H9 (cell line): Measurements from ENCODE around the gene THAP11. TPM values are rescaled to one million over a fixed set of nuclear protein-coding genes. Genes with fewer than 3 reads are reported as not detected.

Experiments
- DNase-seq: peaks from one replicate; pipeline ENCODE4 v3.0.0-alpha.2; 2017
- H2AFZ ChIP-seq: one replicate; pipeline ENCODE4 v1.6.1; 2013; ENCODE audit warnings: mild to moderate bottlenecking, low read length, control low read depth, moderate library complexity
- H2AK5ac ChIP-seq: 2 replicates; pipeline ENCODE4 v1.6.1; 2013; ENCODE audit warnings: low read length, control low read depth, mixed read lengths; ENCODE audit not compliant: insufficient read length
- H2BK120ac ChIP-seq: one replicate; pipeline ENCODE4 v1.6.1; 2013; ENCODE audit warnings: low read depth, mild to moderate bottlenecking, low read length, control low read depth, inconsistent platforms; ENCODE audit not compliant: poor library complexity, severe bottlenecking
- H2BK12ac ChIP-seq: 2 replicates; pipeline ENCODE4 v1.6.1; 2013; ENCODE audit warnings: low read length, control low read depth, mixed read lengths, low read depth; ENCODE audit not compliant: insufficient read length
- H2BK15ac ChIP-seq: 2 replicates; pipeline ENCODE4 v1.6.1; 2013; ENCODE audit warnings: low read depth, low read length, control low read depth
- H2BK20ac ChIP-seq: one replicate; pipeline ENCODE4 v1.6.1; 2013; ENCODE audit warnings: low read depth, mild to moderate bottlenecking, low read length, control low read depth, inconsistent platforms; ENCODE audit not compliant: poor library complexity, severe bottlenecking
- H2BK5ac ChIP-seq: 2 replicates; pipeline ENCODE4 v1.6.1; 2013; ENCODE audit warnings: low read length, control low read depth, mixed read lengths; ENCODE audit not compliant: insufficient read length
- H3K14ac ChIP-seq: 2 replicates; pipeline ENCODE4 v1.6.1; 2013; ENCODE audit warnings: low read length, control low read depth; ENCODE audit not compliant: insufficient read depth
- H3K18ac ChIP-seq: 2 replicates; pipeline ENCODE4 v1.6.1; 2013; ENCODE audit warnings: low read depth, mild to moderate bottlenecking, mixed read lengths, low read length, control low read depth; ENCODE audit not compliant: insufficient read length
- H3K23ac ChIP-seq: 2 replicates; pipeline ENCODE4 v1.6.1; 2013; ENCODE audit warnings: low read length, control low read depth, mixed read lengths, low read depth; ENCODE audit not compliant: insufficient read length
- H3K23me2 ChIP-seq: 2 replicates; pipeline ENCODE4 v1.6.1; 2013; ENCODE audit warnings: low read depth, mild to moderate bottlenecking, mixed read lengths, low read length, control low read depth; ENCODE audit not compliant: insufficient read length, poor library complexity, severe bottlenecking
- H3K27ac ChIP-seq: 2 replicates; pipeline ENCODE4 v1.5.1; 2013; ENCODE audit warnings: low read length, control low read depth, mixed read lengths, low read depth; ENCODE audit not compliant: insufficient read length
- H3K27me3 ChIP-seq: 2 replicates; pipeline ENCODE4 v1.6.1; 2013; ENCODE audit warnings: low read length, control low read depth, inconsistent platforms; ENCODE audit not compliant: insufficient read depth
- H3K4ac ChIP-seq: 2 replicates; pipeline ENCODE4 v1.6.1; 2013; ENCODE audit warnings: low read depth, mild to moderate bottlenecking, control low read depth, inconsistent platforms, low read length, moderate library complexity
- H3K4me1 ChIP-seq: 2 replicates; pipeline ENCODE4 v1.6.1; 2013; ENCODE audit warnings: low read length, control low read depth, inconsistent platforms; ENCODE audit not compliant: insufficient read depth
- H3K4me2 ChIP-seq: 2 replicates; pipeline ENCODE4 v1.6.1; 2013; ENCODE audit warnings: low read length, control low read depth, mixed read lengths; ENCODE audit not compliant: insufficient read length, insufficient read depth
- H3K56ac ChIP-seq: 2 replicates; pipeline ENCODE4 v1.6.1; 2013; ENCODE audit warnings: low read depth, mild to moderate bottlenecking, mixed read lengths, low read length, control low read depth; ENCODE audit not compliant: insufficient read length
- H3K79me1 ChIP-seq: 2 replicates; pipeline ENCODE4 v1.6.1; 2013; ENCODE audit warnings: low read depth, mild to moderate bottlenecking, moderate library complexity, low read length, control low read depth, inconsistent platforms; ENCODE audit not compliant: insufficient read depth, poor library complexity, severe bottlenecking
- H3K79me2 ChIP-seq: 2 replicates; pipeline ENCODE4 v1.6.1; 2013; ENCODE audit warnings: low read length, control low read depth, inconsistent platforms; ENCODE audit not compliant: insufficient read depth
- H3K9ac ChIP-seq: 2 replicates; pipeline ENCODE4 v1.6.1; 2013; ENCODE audit warnings: low read length, control low read depth, mixed read lengths; ENCODE audit not compliant: insufficient read length; ENCODE audit errors: extremely low read depth
- H3K9me3 ChIP-seq: one replicate; pipeline ENCODE4 v1.6.1; 2013; ENCODE audit warnings: low read depth, low read length, inconsistent platforms; ENCODE audit not compliant: control insufficient read depth
- H3T11ph ChIP-seq: one replicate; pipeline ENCODE4 v1.6.1; 2013; ENCODE audit warnings: mild to moderate bottlenecking, low read length, control low read depth, inconsistent platforms
- H4K20me1 ChIP-seq: one replicate; pipeline ENCODE4 v1.6.1; 2013; ENCODE audit not compliant: control insufficient read depth, insufficient read length, insufficient read depth
- H4K5ac ChIP-seq: 2 replicates; pipeline ENCODE4 v1.6.1; 2013; ENCODE audit warnings: low read depth, mild to moderate bottlenecking, mixed read lengths, low read length, control low read depth; ENCODE audit not compliant: insufficient read length
- H4K8ac ChIP-seq: replicated peaks from 2 replicates; pipeline ENCODE4 v1.6.1; 2013; ENCODE audit warnings: low read length, control low read depth, mixed read lengths, low read depth; ENCODE audit not compliant: insufficient read length
- H4K91ac ChIP-seq: 2 replicates; pipeline ENCODE4 v1.6.1; 2013; ENCODE audit warnings: low read depth, mild to moderate bottlenecking, moderate library complexity, mixed read lengths, low read length, control low read depth; ENCODE audit not compliant: insufficient read length
- H3K27ac Mint-ChIP-seq, 3 experiments: 2 replicates in 2 of 3; 3 replicates in 1 of 3; pipeline ENCODE4 v1.8.0; 2020 to 2021; ENCODE audit warnings: mixed read lengths in 3 of 3, mild to moderate bottlenecking in 1 of 3, moderate library complexity in 1 of 3
- H3K27me3 Mint-ChIP-seq: 2 replicates; pipeline ENCODE4 v1.8.0; 2021; ENCODE audit warnings: low read depth, mild to moderate bottlenecking, moderate library complexity, mixed read lengths
- H3K36me3 Mint-ChIP-seq, 3 experiments: 2 replicates in 2 of 3; 3 replicates in 1 of 3; pipeline ENCODE4 v1.8.0; 2020 to 2021; ENCODE audit warnings: low read depth in 3 of 3, mixed read lengths in 3 of 3; ENCODE audit not compliant: insufficient read depth in 1 of 3
- H3K4me1 Mint-ChIP-seq, 2 experiments: 2 replicates each; pipeline ENCODE4 v1.8.0; 2020; ENCODE audit warnings: mixed read lengths in 2 of 2
- H3K4me3 Mint-ChIP-seq, 2 experiments: 2 replicates in 1 of 2; 3 replicates in 1 of 2; pipeline ENCODE4 v1.8.0; 2020 to 2021; ENCODE audit warnings: mild to moderate bottlenecking in 2 of 2, mixed read lengths in 2 of 2, moderate library complexity in 1 of 2
- H3K9me3 Mint-ChIP-seq, 2 experiments: 2 replicates in 1 of 2; 3 replicates in 1 of 2; pipeline ENCODE4 v1.8.0; 2020; ENCODE audit warnings: mild to moderate bottlenecking in 2 of 2, mixed read lengths in 2 of 2, moderate library complexity in 1 of 2
- CTCF ChIP-seq: fragments of 200-600 bp; sonication (generic); conservative IDR thresholded peaks from 3 replicates; pipeline ENCODE4 v1.8.0; 2021; ENCODE audit warnings: antibody characterized with exemption, mild to moderate bottlenecking
- WGBS: extraction: QIAGEN DNeasy Blood & Tissue Kit; methylation state at CpG from one replicate; pipeline ENCODE4 v1.1.7; 2013; ENCODE audit warnings: missing lambda C conversion rate, low lambda C conversion rate, mixed read lengths; ENCODE audit not compliant: insufficient read length; ENCODE audit errors: extremely low coverage; 5-methylcytosine and 5-hydroxymethylcytosine counted together
- total RNA-seq: library from RNA; stranded (reverse); gene quantifications from 2 replicates; pipeline ENCODE4 v1.2.1, GENCODE V29; 2021

Gene THAP11
- total RNA-seq, 1 experiment from 2014 or later, result 48.9 TPM

- no peak overlapping the region for H3K4ac ChIP-seq
Measured at GRCh38 chr16:67828651-67829050, 13.5 kb upstream of the THAP11 start.

More at GRCh38 chr16:67828651-67829050, 13.5 kb upstream of the THAP11 start:
- Histone ChIP-seq H2BK20ac (no peak overlapping the region), H3K79me2 (no peaks in the 10 kb centered on the region), H3K27ac (no peak overlapping the region), H2BK5ac (no peak overlapping the region), H2AFZ (no peak overlapping the region), H3K79me1 (no peaks in the 10 kb centered on the region), H3K14ac (no peak overlapping the region), H4K20me1 (no peaks in the 10 kb centered on the region), H3K18ac (no peak overlapping the region), H3K56ac (no peak overlapping the region), H4K8ac (no peak overlapping the region), H2AK5ac (no peak overlapping the region), H3K4me2 (no peak overlapping the region), H3K23ac (no peak overlapping the region), H3K4me1 (no peaks in the 10 kb centered on the region; the same call in 1 of the 2 replicates), H3T11ph (no peak overlapping the region), H4K5ac (no peak overlapping the region), H3K9me3 (no peaks in the 10 kb centered on the region), H2BK12ac (no peak overlapping the region), H4K91ac (no peak overlapping the region), H2BK120ac (no peak overlapping the region), H3K27me3 (no peaks in the 10 kb centered on the region), H3K9ac (no peak overlapping the region), H3K23me2 (peaks cover 5% of the 10 kb centered on the region), H2BK15ac (no peak overlapping the region)
- H3K27me3 Mint-ChIP-seq, result peaks cover 2% of the 10 kb centered on the region; the same call in 1 of the 2 replicates
- no peak for DNase-seq
- peaks cover 21 to 23% of the 10 kb centered on the region in 2 experiments for H3K4me1 Mint-ChIP-seq
- no peak for TF ChIP-seq CTCF
- no peak overlapping the region for H3K27ac Mint-ChIP-seq
- H3K4me3 Mint-ChIP-seq, result no peak overlapping the region
- no peaks in the 10 kb centered on the region for H3K9me3 Mint-ChIP-seq
- WGBS, result no CpG with 5 or more reads among the region's 4 CpGs
- peaks cover 29 to 63% (median 61%) of the 10 kb centered on the region in 3 experiments; a peak in 6 of 7 replicates for H3K36me3 Mint-ChIP-seq
